A549 (cell line): ENCODE measurements around the gene ELANE. TPM values are rescaled to one million over a fixed set of nuclear protein-coding genes. Genes with fewer than 3 reads are reported as not detected.

ENCODE experiments used
- ATAC-seq, 2 experiments: fragments of 200-7000 bp in 1 of 2; fragments of >200 bp in 1 of 2; cut with Nextera tagmentation in 1 of 2; cut with Tn5 transposase in 1 of 2; 3 replicates each; pipeline versions ENCODE4 v1.8.0 to v1.9.1; 2018 to 2020; ENCODE audit warnings: mild to moderate bottlenecking in 1 of 2, moderate library complexity in 1 of 2
- CTCF ChIA-PET: fragments of 300-600 bp; sonication (Branson Sonifier 250); formaldehyde crosslinking; extraction: SDS; loops from one replicate; lab custom pipeline; 2021; ENCODE audit warnings: antibody characterized with exemption, inconsistent platforms; lab: Yijun Ruan, JAX
- POLR2A ChIA-PET: fragments of 350-600 bp; formaldehyde crosslinking; extraction: SDS; loops from one replicate; lab custom pipeline; 2021; ENCODE audit warnings: antibody characterized with exemption, inconsistent platforms; lab: Yijun Ruan, JAX
- DNase-seq, 2 experiments: peaks; one replicate each; pipeline versions ENCODE4 v3.0.0 to v3.0.0-alpha.2; 2011 to 2016; ENCODE audit warnings: low read depth in 1 of 2, low spot score in 1 of 2
- FAIRE-seq: peaks from 2 replicates; lab custom pipeline; 2011; peaks lifted over from hg19 to GRCh38; lab: Jason Lieb, UNC
- H3K27ac ChIP-seq, 2 experiments: fragments of >200 bp; sonication (Bioruptor Twin); formaldehyde crosslinking; 3 replicates each; pipeline ENCODE4 v1.5.1; 2016 to 2017
- H3K4me1 ChIP-seq: fragments of >200 bp; sonication (Bioruptor Twin); formaldehyde crosslinking; 3 replicates; pipeline ENCODE4 v1.6.1; 2016
- H3K4me2 ChIP-seq: fragments of >200 bp; sonication (Bioruptor Twin); formaldehyde crosslinking; 3 replicates; pipeline ENCODE4 v1.6.1; 2016
- H3K4me3 ChIP-seq: fragments of >200 bp; sonication (Bioruptor Twin); formaldehyde crosslinking; 3 replicates; pipeline ENCODE4 v1.5.1; 2016
- H3K9me3 ChIP-seq: fragments of >200 bp; sonication (Bioruptor Twin); formaldehyde crosslinking; 3 replicates; pipeline ENCODE4 v1.6.1; 2016
- BCL3 ChIP-seq: fragments of >200 bp; sonication (Bioruptor Twin); formaldehyde crosslinking; IDR thresholded peaks from 3 replicates; pipeline ENCODE4 v1.6.1; 2016
- CHD2 ChIP-seq: fragments of 150-350 bp; IDR thresholded peaks from 2 replicates; pipeline ENCODE4 v1.6.1; 2014; ENCODE audit warnings: low read length; ENCODE audit not compliant: partially characterized antibody
- E2F6 ChIP-seq: IDR thresholded peaks from 2 replicates; pipeline ENCODE4 v1.6.1; 2012; ENCODE audit warnings: low read depth, borderline replicate concordance
- EP300 ChIP-seq, 2 experiments: fragments of >200 bp; sonication (Bioruptor Twin); formaldehyde crosslinking; IDR thresholded peaks; 2 replicates in 1 of 2; 3 replicates in 1 of 2; pipeline ENCODE4 v1.6.1; 2016 to 2017
- ESRRA ChIP-seq: fragments of 150-350 bp; IDR thresholded peaks from 2 replicates; pipeline ENCODE4 v1.6.1; 2014; ENCODE audit warnings: mild to moderate bottlenecking, low read length, borderline replicate concordance
- FOXS1 ChIP-seq: fragments of 250-450 bp; sonication (Bioruptor Pico); IDR thresholded peaks from 2 replicates; pipeline ENCODE4 v1.5.0; 2020; ENCODE audit warnings: mild to moderate bottlenecking, moderate library complexity
- HEYL ChIP-seq: fragments of 250-450 bp; sonication (Bioruptor Pico); IDR thresholded peaks from 2 replicates; pipeline ENCODE4 v1.8.0; 2021; ENCODE audit warnings: mild to moderate bottlenecking, moderate library complexity
- HOXB5 ChIP-seq: fragments of 250-450 bp; sonication (Bioruptor Pico); IDR thresholded peaks from 2 replicates; pipeline ENCODE4 v1.5.0; 2020; ENCODE audit warnings: mild to moderate bottlenecking, moderate library complexity
- MAFK ChIP-seq: fragments of 450-650 bp; IDR thresholded peaks from 2 replicates; pipeline ENCODE4 v1.6.1; 2014; ENCODE audit not compliant: partially characterized antibody
- MAX ChIP-seq: IDR thresholded peaks from 2 replicates; pipeline ENCODE4 v1.6.1; 2012
- MYC ChIP-seq: IDR thresholded peaks from 2 replicates; pipeline ENCODE4 v1.6.1; 2012; ENCODE audit warnings: mild to moderate bottlenecking, inconsistent platforms, low read length, improper control_type of control experiment, borderline replicate concordance
- NFE2L2 ChIP-seq: fragments of 150-350 bp; conservative IDR thresholded peaks from 2 replicates; pipeline ENCODE4 v1.6.1; 2014; ENCODE audit warnings: low read length
- PHF8 ChIP-seq: fragments of 200-600 bp; sonication (generic); IDR thresholded peaks from 2 replicates; pipeline ENCODE4 v1.6.1; 2016; ENCODE audit warnings: low read depth, mild to moderate bottlenecking, antibody characterized with exemption, moderate library complexity, borderline replicate concordance
- RARB ChIP-seq: fragments of 250-450 bp; sonication (Bioruptor Pico); IDR thresholded peaks from 2 replicates; pipeline ENCODE4 v1.8.0; 2021; ENCODE audit warnings: mild to moderate bottlenecking, moderate library complexity
- SMC3 ChIP-seq: fragments of >200 bp; sonication (Bioruptor Twin); formaldehyde crosslinking; IDR thresholded peaks from 3 replicates; pipeline ENCODE4 v1.6.1; 2018; ENCODE audit warnings: inconsistent platforms
- ZC3H11A ChIP-seq: fragments of 450-650 bp; IDR thresholded peaks from 2 replicates; pipeline ENCODE4 v1.6.1; 2014; ENCODE audit warnings: antibody characterized with exemption, mild to moderate bottlenecking
- ZFP36 ChIP-seq: fragments of 450-650 bp; IDR thresholded peaks from 2 replicates; pipeline ENCODE4 v1.6.1; 2014; ENCODE audit warnings: borderline replicate concordance; ENCODE audit not compliant: partially characterized antibody
- ZNF302 ChIP-seq: fragments of 250-450 bp; sonication (Bioruptor Pico); IDR thresholded peaks from 2 replicates; pipeline ENCODE4 v1.9.0; 2021; ENCODE audit warnings: inconsistent platforms, mild to moderate bottlenecking, moderate library complexity
- WGBS: methylation state at CpG from one replicate; pipeline ENCODE4 v1.1.6; 2017; ENCODE audit errors: missing lambda C conversion rate; 5-methylcytosine and 5-hydroxymethylcytosine counted together
- polyA plus RNA-seq, 4 experiments: library from polyadenylated mRNA; depleted of rRNA in 3 of 4; stranded (reverse); fragments of >200 nt; fragmentation: RNase III in 1 of 4; extraction: RNeasy Plus Mini Kit Qiagen cat#74134 plus additional on column Dnase treatment in 1 of 4; gene quantifications; 2 replicates in 3 of 4; 3 replicates in 1 of 4; pipeline ENCODE4 v1.2.3, GENCODE V29; 2011 to 2017
- TF ChIP-seq, protein P1 (sequence below): fragments of 450-650 bp; IDR thresholded peaks from 2 replicates; pipeline ENCODE4 v1.6.1; 2014; ENCODE audit warnings: antibody characterized with exemption
- TF ChIP-seq, protein P2 (sequence below): fragments of 150-350 bp; IDR thresholded peaks from 2 replicates; pipeline ENCODE4 v1.6.1; 2014; ENCODE audit warnings: low read depth, mild to moderate bottlenecking, low read length

ELANE gene
- polyA plus RNA-seq, 2 of the 4 experiments (the other 2 are of a cell fraction), result 0.15 to 0.35 TPM

DNA sequence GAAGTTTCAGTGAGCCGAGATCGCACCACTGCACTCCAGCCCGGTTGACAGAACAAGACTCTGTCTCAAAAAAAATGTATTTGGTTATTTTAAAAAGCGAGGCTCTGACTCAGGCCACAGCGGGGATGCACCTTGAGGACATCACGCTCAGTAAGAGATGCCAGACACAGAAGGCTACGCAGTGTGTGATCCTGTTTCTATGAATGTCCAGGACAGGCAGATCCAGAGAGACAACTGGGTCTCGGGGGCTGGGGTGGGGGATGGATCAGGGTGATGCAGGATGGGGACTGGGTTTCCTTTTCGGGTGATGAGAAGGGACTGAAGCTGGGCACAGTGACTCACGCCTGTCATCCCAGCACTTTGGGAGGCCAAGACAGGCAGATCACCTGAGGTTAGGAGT lies 35.5 kb downstream of the ELANE start:
- no peak for DNase-seq
- no peak for FAIRE-seq
- no peaks in the 10 kb centered on the region for H3K4me1 ChIP-seq
- CTCF ChIA-PET, result interaction anchor here (1.5 kb wide), 1 partner anchor 31 kb away, joined by 3 read pairs; no protein-coding TSS in a partner anchor
- no peak for ATAC-seq
- no peak for TF ChIP-seq MYC
- H3K27ac ChIP-seq, result no peak overlapping the region
- no peaks in the 10 kb centered on the region for H3K9me3 ChIP-seq
- WGBS, result 95% methylated on average over 9 of the region's 10 CpGs
- POLR2A ChIA-PET, result no interaction called here
- no peak overlapping the region for H3K4me3 ChIP-seq
- H3K4me2 ChIP-seq, result no peak overlapping the region

- Histone ChIP-seq H3K9me3 (no peaks in the 10 kb centered on the region), H3K4me2 (no peak overlapping the region), H3K4me1 (no peaks in the 10 kb centered on the region), H3K4me3 (no peak overlapping the region), H3K27ac (no peak overlapping the region)
- ChIA-PET CTCF (interaction anchor here (1.0 kb wide), 1 partner anchor 15 kb away, joined by 3 read pairs; no protein-coding TSS in a partner anchor), POLR2A (interaction anchor here (0.6 kb wide), 1 partner anchor 9 kb away, joined by 3 read pairs; no protein-coding TSS in a partner anchor)
- DNase-seq (no peak), ATAC-seq (no peak), FAIRE-seq (no peak)
- TF ChIP-seq, protein P1, sequence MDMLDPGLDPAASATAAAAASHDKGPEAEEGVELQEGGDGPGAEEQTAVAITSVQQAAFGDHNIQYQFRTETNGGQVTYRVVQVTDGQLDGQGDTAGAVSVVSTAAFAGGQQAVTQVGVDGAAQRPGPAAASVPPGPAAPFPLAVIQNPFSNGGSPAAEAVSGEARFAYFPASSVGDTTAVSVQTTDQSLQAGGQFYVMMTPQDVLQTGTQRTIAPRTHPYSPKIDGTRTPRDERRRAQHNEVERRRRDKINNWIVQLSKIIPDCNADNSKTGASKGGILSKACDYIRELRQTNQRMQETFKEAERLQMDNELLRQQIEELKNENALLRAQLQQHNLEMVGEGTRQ, result no peak
- TF ChIP-seq ZFP36, result no peak
- no peak for TF ChIP-seq NFE2L2
- no peak for TF ChIP-seq PHF8
- no peak for TF ChIP-seq SMC3
- TF ChIP-seq HEYL (CRISPR knock-in tag), result no peak
- no peak for TF ChIP-seq EP300 (IDR thresholded peaks at IDR 0.05)
- TF ChIP-seq E2F6, result no peak
- TF ChIP-seq, protein P2, sequence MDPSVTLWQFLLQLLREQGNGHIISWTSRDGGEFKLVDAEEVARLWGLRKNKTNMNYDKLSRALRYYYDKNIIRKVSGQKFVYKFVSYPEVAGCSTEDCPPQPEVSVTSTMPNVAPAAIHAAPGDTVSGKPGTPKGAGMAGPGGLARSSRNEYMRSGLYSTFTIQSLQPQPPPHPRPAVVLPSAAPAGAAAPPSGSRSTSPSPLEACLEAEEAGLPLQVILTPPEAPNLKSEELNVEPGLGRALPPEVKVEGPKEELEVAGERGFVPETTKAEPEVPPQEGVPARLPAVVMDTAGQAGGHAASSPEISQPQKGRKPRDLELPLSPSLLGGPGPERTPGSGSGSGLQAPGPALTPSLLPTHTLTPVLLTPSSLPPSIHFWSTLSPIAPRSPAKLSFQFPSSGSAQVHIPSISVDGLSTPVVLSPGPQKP, result no peak
- TF ChIP-seq MAFK, result no peak
- TF ChIP-seq BCL3, result no peak
- no peak for TF ChIP-seq CHD2
- TF ChIP-seq HOXB5 (CRISPR knock-in tag), result no peak
- TF ChIP-seq MAX, result no peak
- no peak for TF ChIP-seq ESRRA
- TF ChIP-seq MYC, result no peak
- 87% methylated on average over 24 of the region's 30 CpGs for WGBS
These were observed 36.7 kb downstream of the ELANE start for GRCh38 chr19:888581-889385.

DNA sequence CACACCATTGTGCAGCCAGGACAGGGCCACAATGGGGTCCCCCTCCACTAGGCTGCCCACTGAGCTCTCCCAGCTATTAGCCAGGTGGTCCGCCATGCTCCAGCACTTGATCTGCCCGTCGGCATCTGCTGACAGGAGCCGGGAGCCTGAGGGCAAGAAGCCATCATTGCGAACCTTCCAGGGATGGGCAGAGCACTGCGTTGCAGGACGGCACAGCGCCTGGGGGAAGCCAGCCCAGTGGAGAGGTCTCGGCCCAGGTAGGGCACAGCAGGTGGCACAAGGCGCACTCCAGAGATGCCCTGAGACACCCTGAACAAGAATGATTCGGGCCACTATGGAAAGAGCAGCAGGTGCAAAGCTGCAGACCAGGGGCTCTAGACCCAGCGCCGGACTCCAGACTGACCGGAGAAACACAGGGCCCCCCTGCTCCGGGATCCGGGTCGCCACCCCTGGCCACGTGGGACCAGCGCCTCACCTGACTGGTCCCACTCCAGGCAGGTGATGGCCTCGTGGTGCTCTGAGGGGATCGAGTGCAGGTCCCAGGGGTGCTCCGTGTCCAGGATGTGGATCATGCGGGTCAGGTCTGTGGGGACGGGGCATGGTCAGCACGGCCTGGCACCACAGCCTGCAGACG lies 37.7 kb downstream of the ELANE start:
- no peaks in the 10 kb centered on the region for H3K9me3 ChIP-seq
- CTCF ChIA-PET, result interaction anchor here (1.0 kb wide), 1 partner anchor 14 kb away, joined by 3 read pairs; no protein-coding TSS in a partner anchor
- H3K4me2 ChIP-seq, result no peak overlapping the region
- FAIRE-seq (no peak), DNase-seq (no peak), ATAC-seq (no peak)
- H3K27ac ChIP-seq, result no peak overlapping the region
- POLR2A ChIA-PET, result no interaction called here
- WGBS, result 95% methylated on average over 17 of the region's 26 CpGs
- TF ChIP-seq ZNF302 (CRISPR knock-in tag), result no peak
- no peak for TF ChIP-seq ESRRA
- TF ChIP-seq RARB (CRISPR knock-in tag), result no peak
- TF ChIP-seq FOXS1, result no peak
- no peak for TF ChIP-seq ZC3H11A
- no peak for TF ChIP-seq EP300 (IDR thresholded peaks at IDR 0.05)
- no peak overlapping the region for H3K4me3 ChIP-seq
- no peaks in the 10 kb centered on the region for H3K4me1 ChIP-seq
